Measurements from ENCODE around the gene ALX3.

ALX3 gene

DNA sequence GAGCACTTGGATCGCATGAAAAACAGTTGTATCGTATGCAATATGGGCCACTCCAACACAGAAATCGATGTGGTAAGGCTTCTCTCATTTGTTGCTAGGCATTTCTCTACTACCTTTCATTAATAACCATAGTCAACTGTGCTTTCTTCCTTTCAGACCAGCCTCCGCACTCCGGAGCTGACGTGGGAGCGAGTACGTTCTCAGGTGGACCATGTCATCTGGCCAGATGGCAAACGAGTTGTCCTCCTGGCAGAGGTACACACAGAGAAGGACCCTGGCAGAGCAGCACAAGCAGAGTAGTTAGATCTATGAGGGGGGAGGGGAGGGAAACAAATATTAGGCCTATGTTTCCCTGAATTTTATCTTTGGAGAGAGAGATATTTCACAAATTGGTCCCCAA, 52.1 kb downstream of the ALX3 start:
- no peak overlapping the region for H3K27ac Mint-ChIP-seq
- no peaks in the 10 kb centered on the region for H3K4me1 Mint-ChIP-seq
- ATAC-seq (no peak), DNase-seq (no peak)
- H3K9me3 Mint-ChIP-seq, result no peaks in the 10 kb centered on the region
- no peaks in the 10 kb centered on the region for H3K27me3 Mint-ChIP-seq
- no peak overlapping the region for H3K4me3 Mint-ChIP-seq

GRCh38 chr1:110017792-110018191, 52.7 kb downstream of the ALX3 start:
- no peak for ATAC-seq
- Mint-ChIP-seq H3K27ac (no peak overlapping the region), H3K4me1 (no peaks in the 10 kb centered on the region), H3K9me3 (no peaks in the 10 kb centered on the region), H3K27me3 (no peaks in the 10 kb centered on the region), H3K4me3 (no peak overlapping the region)
- no peak for DNase-seq

DNA sequence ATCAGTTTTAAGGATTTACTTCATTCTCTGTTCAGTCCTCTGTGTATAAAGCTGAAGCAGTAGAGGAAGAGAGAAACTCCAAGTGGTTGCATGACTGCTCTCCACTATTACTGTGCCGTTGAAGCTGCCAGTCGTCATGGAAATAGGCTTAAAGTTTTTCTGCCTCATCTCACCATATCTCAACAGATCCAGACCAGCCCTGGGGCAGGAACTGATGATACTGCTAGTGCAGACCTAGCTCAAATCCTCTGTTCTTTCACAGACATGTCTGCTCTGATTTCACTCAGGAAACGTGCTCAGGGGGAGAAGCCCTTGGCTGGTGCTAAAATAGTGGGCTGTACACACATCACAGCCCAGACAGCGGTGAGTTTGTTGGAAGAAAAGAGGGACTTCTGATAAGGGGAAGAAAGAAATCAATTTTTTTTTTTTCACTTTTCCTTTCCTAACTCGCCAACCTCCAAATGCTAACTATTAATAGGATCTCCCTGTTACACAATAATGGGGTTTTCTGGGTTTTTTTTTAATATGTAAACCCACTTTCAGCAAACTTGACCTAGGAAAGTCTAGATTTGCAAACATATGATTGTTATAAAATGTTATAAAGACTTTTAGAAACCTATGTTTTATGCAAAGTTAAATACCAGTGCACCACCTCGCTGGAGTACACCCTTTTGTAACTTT, 58.2 kb downstream of the ALX3 start:
- Mint-ChIP-seq H3K4me3 (no peak overlapping the region), H3K27ac (no peak overlapping the region), H3K9me3 (no peaks in the 10 kb centered on the region), H3K4me1 (no peaks in the 10 kb centered on the region), H3K27me3 (no peaks in the 10 kb centered on the region)
- DNase-seq, result no peak
- ATAC-seq, result no peak

DNA sequence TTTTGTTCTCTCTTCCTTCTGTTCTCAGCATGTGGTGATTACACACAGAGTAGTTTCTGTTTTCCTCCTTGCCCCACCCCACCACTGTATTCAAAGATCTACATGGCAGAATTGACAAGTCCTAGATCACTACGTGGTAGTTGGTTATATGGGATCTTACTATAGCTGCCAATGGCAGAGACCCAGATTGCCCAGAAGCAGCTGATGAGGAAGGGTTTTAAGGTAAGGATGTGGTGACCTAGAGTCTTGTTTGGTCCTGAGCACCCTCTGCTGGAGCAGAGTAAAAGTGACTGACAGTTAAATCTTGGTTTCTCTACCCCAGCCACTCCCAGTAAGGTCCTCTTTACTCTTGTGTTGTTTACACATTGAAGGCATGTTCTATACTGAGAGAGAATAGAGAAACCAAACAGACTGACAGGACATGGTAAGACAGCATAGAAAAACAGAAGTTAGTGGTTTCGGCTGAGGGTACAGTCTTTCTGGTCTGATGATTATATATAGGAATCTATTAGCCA, 58.9 kb downstream of the ALX3 start:
- peak in 1 of 2 donors; percentile 19 for DNase-seq
- Mint-ChIP-seq H3K27ac (no peak overlapping the region), H3K4me3 (no peak overlapping the region)

More for the DNA sequence above, 58.9 kb downstream of the ALX3 start:
- peak; percentile 86 for ATAC-seq
- Mint-ChIP-seq H3K27me3 (no peaks in the 10 kb centered on the region), H3K4me1 (no peaks in the 10 kb centered on the region), H3K9me3 (no peaks in the 10 kb centered on the region)
